Measurements from ENCODE around the gene C2CD4D.

GRCh38 chr1:151819976-151820623, 19.5 kb downstream of the C2CD4D start:
- TF ChIP-seq, protein P1, sequence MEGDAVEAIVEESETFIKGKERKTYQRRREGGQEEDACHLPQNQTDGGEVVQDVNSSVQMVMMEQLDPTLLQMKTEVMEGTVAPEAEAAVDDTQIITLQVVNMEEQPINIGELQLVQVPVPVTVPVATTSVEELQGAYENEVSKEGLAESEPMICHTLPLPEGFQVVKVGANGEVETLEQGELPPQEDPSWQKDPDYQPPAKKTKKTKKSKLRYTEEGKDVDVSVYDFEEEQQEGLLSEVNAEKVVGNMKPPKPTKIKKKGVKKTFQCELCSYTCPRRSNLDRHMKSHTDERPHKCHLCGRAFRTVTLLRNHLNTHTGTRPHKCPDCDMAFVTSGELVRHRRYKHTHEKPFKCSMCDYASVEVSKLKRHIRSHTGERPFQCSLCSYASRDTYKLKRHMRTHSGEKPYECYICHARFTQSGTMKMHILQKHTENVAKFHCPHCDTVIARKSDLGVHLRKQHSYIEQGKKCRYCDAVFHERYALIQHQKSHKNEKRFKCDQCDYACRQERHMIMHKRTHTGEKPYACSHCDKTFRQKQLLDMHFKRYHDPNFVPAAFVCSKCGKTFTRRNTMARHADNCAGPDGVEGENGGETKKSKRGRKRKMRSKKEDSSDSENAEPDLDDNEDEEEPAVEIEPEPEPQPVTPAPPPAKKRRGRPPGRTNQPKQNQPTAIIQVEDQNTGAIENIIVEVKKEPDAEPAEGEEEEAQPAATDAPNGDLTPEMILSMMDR (IDR thresholded peaks at IDR 0.05) = no peak
- TF ChIP-seq POLR2A (IDR thresholded peaks at IDR 0.05) = no peak

All from uterus (tissue), 2 donors.